ENCODE data around the gene ARFGAP2. TPM values are rescaled to one million over a fixed set of nuclear protein-coding genes. Genes with fewer than 3 reads are reported as not detected.

Gene ARFGAP2
- total RNA-seq = 100 to 1,000 TPM; 108 to 140 TPM
- 10 to 100 TPM; 51.2 to 80.2 TPM for polyA plus RNA-seq
- long read RNA-seq, donor 1, transcript ARFGAP2-205 (16 exons, 2,976 nt) = major isoform, 6 of 22 reads
- long read RNA-seq, donor 1, partial matches to known transcripts = 9 of 22 reads
- long read RNA-seq, donor 1, other reads (novel, unspliced or antisense) = 0 of 22 reads
- long read RNA-seq, donor 2, partial matches to known transcripts = 0 of 2 reads
- long read RNA-seq, donor 2, other reads (novel, unspliced or antisense) = 0 of 2 reads
- long read RNA-seq, donor 3, partial matches to known transcripts = 0 of 7 reads
- long read RNA-seq, donor 3, other reads (novel, unspliced or antisense) = 0 of 7 reads
- long read RNA-seq, donor 4, partial matches to known transcripts = 0 of 8 reads
- long read RNA-seq, donor 4, other reads (novel, unspliced or antisense) = 0 of 8 reads
- long read RNA-seq, donor 5, transcript ARFGAP2-205 (16 exons, 2,976 nt) = major isoform, 5 of 24 reads
- long read RNA-seq, donor 5, partial matches to known transcripts = 12 of 24 reads
- long read RNA-seq, donor 5, other reads (novel, unspliced or antisense) = 0 of 24 reads

- peaks cover 15 to 40% (median 33%) of the 10 kb centered on the region in 4 donors for H3K36me3 ChIP-seq (ENCODE audit: control insufficient read depth in 4 of 4, insufficient read depth in 4 of 4, low read length in 4 of 4)
- peak within 1 kb of the TSS; percentile 95 to 99 for H3K27ac ChIP-seq (ENCODE audit: low read depth in 1 of 2, low read length in 1 of 2)
- no peaks in the 10 kb centered on the region for H3K9me3 ChIP-seq (ENCODE audit: control insufficient read depth in 4 of 4, insufficient read depth in 3 of 4, low read length in 3 of 4)
- ATAC-seq (ENCODE audit: insufficient read depth, low FRiP score) = peak; percentile 96
- DNase-seq = peak; percentile 97 to 99 (median 98)
- H3K27me3 ChIP-seq (ENCODE audit: control insufficient read depth in 3 of 3, insufficient read depth in 3 of 3, low read length in 2 of 3) = no peaks in the 10 kb centered on the region
- peak within 1 kb of the TSS; percentile 84 to 91 for H3K9ac ChIP-seq (ENCODE audit: insufficient read depth in 1 of 2, low read length in 2 of 2)
- H3K4me3 ChIP-seq = peak within 1 kb of the TSS; percentile 98
- WGBS, 2 donors = 0 to 1% methylated on average over 52 to 89 of the region's 89 CpGs
- H3K4me1 ChIP-seq (ENCODE audit: control insufficient read depth in 5 of 5, insufficient read depth in 5 of 5, low read length in 5 of 5) = peaks cover 0 to 26% (median 17%) of the 10 kb centered on the region in 5 donors
- TF ChIP-seq CTCF (IDR thresholded peaks at IDR 0.05; ENCODE audit: control extremely low read depth, extremely low read depth) = no peak
These were observed at the start of gene ARFGAP2 for GRCh38 chr11:47176328-47177228. ARFGAP2 (minus strand) TSS chr11:47176879; CDS start chr11:47176853, 26 bp downstream.

DNA sequence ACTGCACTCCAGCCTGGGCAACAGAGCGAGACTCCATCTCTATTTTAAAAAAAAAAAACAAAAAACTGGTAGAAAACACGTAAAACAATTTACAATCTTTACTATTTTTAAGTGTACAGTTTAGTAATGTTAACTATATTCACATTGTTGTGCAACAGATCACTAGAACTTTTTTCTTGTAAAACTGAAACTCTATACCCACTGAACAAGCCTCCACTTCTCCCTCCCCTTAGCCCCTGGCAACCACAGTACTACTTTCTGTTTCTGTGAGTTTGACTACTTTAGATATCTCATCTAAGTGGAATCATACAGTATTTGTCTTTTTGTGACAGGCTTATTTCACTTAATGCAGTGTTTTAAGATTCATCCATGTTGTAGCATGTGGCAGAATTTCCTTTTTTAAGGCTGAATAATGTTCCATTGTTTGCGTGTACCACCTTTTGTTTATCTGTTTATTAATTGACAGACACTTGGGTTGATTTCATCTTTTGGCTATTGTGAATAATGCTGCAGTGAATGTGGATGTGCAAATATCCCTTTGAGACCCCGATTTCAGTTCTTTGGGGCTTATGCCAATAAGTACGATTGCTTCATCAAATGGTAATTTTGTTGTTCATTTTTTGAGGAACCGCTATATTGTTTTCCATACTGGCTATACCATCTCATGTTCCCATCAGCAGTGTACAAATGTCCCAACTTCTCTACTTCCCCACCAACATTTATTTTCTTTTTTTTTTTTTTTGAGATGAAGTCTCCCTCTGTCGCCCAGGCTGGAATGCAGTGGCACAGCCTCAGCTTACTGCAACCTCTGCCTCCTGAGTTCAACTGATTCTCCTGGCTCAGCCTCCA is 49.1 kb upstream of the ARFGAP2 start:
- no peak for ATAC-seq (ENCODE audit: insufficient read depth, low FRiP score)
- 87 to 88% methylated on average over 7 of the region's 7 CpGs for WGBS, 2 donors
- H3K36me3 ChIP-seq (ENCODE audit: control insufficient read depth in 4 of 4, insufficient read depth in 4 of 4, low read length in 4 of 4) = peaks cover 0 to 11% (median 4%) of the 10 kb centered on the region in 4 donors
- no peak overlapping the region for H3K9ac ChIP-seq (ENCODE audit: insufficient read depth in 1 of 2, low read length in 2 of 2)
- no peak for TF ChIP-seq CTCF (IDR thresholded peaks at IDR 0.05; ENCODE audit: control extremely low read depth, extremely low read depth)
- H3K27me3 ChIP-seq (ENCODE audit: control insufficient read depth in 3 of 3, insufficient read depth in 3 of 3, low read length in 2 of 3) = no peaks in the 10 kb centered on the region
- DNase-seq = no peak
- H3K4me3 ChIP-seq = no peak overlapping the region
- no peaks in the 10 kb centered on the region for H3K4me1 ChIP-seq (ENCODE audit: control insufficient read depth in 5 of 5, insufficient read depth in 5 of 5, low read length in 5 of 5)
- no peaks in the 10 kb centered on the region for H3K9me3 ChIP-seq (ENCODE audit: control insufficient read depth in 4 of 4, insufficient read depth in 3 of 4, low read length in 3 of 4)
- no peak overlapping the region for H3K27ac ChIP-seq (ENCODE audit: low read depth in 1 of 2, low read length in 1 of 2)

GRCh38 chr11:47222696-47223095 is 46.0 kb upstream of the ARFGAP2 start:
- H3K9me3 ChIP-seq (ENCODE audit: control insufficient read depth in 4 of 4, insufficient read depth in 3 of 4, low read length in 3 of 4) = no peaks in the 10 kb centered on the region
- ATAC-seq (ENCODE audit: insufficient read depth, low FRiP score) (no peak), DNase-seq (no peak)
- H3K36me3 ChIP-seq (ENCODE audit: control insufficient read depth in 4 of 4, insufficient read depth in 4 of 4, low read length in 4 of 4) = peaks cover 0 to 12% (median 7%) of the 10 kb centered on the region in 4 donors
- H3K4me3 ChIP-seq = no peak overlapping the region
- no peak overlapping the region for H3K27ac ChIP-seq (ENCODE audit: low read depth in 1 of 2, low read length in 1 of 2)
- peaks cover 0 to 6% (median 0%) of the 10 kb centered on the region in 5 donors for H3K4me1 ChIP-seq (ENCODE audit: control insufficient read depth in 5 of 5, insufficient read depth in 5 of 5, low read length in 5 of 5)
- TF ChIP-seq CTCF (IDR thresholded peaks at IDR 0.05; ENCODE audit: control extremely low read depth, extremely low read depth) = no peak
- H3K27me3 ChIP-seq (ENCODE audit: control insufficient read depth in 3 of 3, insufficient read depth in 3 of 3, low read length in 2 of 3) = no peaks in the 10 kb centered on the region
- 95 to 96% methylated on average over 2 of the region's 2 CpGs for WGBS, 2 donors
- H3K9ac ChIP-seq (ENCODE audit: insufficient read depth in 1 of 2, low read length in 2 of 2) = no peak overlapping the region
